Sigmoid colon (tissue), 4 donors: ENCODE data around the gene OBI1.

Experiments used
- POLR2A ChIP-seq, 2 donors: fragments of 450-650 bp; IDR thresholded peaks; one replicate each; pipeline ENCODE4 v1.6.1; 2016; ENCODE audit warnings: antibody characterized with exemption in 2 of 2, mild to moderate bottlenecking in 2 of 2, moderate library complexity in 2 of 2
- POLR2AphosphoS5 ChIP-seq, 4 donors: sonication (generic); formaldehyde crosslinking; IDR thresholded peaks; one replicate each; pipeline ENCODE4 v1.6.1; 2017; ENCODE audit warnings: antibody characterized with exemption in 4 of 4
- TF ChIP-seq, protein P1 (sequence below), 4 experiments: fragments of 450-650 bp in 3 of 4; fragments of 200-600 bp in 1 of 4; IDR thresholded peaks; one replicate each; pipeline ENCODE4 v1.5.1; 2016 to 2019; ENCODE audit warnings: antibody characterized with exemption in 4 of 4, mild to moderate bottlenecking in 3 of 4, moderate library complexity in 2 of 4

- TF ChIP-seq, protein P1, sequence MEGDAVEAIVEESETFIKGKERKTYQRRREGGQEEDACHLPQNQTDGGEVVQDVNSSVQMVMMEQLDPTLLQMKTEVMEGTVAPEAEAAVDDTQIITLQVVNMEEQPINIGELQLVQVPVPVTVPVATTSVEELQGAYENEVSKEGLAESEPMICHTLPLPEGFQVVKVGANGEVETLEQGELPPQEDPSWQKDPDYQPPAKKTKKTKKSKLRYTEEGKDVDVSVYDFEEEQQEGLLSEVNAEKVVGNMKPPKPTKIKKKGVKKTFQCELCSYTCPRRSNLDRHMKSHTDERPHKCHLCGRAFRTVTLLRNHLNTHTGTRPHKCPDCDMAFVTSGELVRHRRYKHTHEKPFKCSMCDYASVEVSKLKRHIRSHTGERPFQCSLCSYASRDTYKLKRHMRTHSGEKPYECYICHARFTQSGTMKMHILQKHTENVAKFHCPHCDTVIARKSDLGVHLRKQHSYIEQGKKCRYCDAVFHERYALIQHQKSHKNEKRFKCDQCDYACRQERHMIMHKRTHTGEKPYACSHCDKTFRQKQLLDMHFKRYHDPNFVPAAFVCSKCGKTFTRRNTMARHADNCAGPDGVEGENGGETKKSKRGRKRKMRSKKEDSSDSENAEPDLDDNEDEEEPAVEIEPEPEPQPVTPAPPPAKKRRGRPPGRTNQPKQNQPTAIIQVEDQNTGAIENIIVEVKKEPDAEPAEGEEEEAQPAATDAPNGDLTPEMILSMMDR (IDR thresholded peaks at IDR 0.05) = no peak
- TF ChIP-seq POLR2AphosphoS5 (IDR thresholded peaks at IDR 0.05) = no peak
- TF ChIP-seq POLR2A (IDR thresholded peaks at IDR 0.05) = no peak
Measured at GRCh38 chr13:78675112-78675511, 16.2 kb upstream of the OBI1 start.
